Measurements from ENCODE around the gene PCSK5. TPM values are rescaled to one million over a fixed set of nuclear protein-coding genes. Genes with fewer than 3 reads are reported as not detected.

PCSK5 gene
- total and polyA plus RNA-seq, 2 donors (not counting 3 experiments of a cell fraction or from before 2014, with no cell fraction given), result 2.6 to 4.8 TPM

DNA sequence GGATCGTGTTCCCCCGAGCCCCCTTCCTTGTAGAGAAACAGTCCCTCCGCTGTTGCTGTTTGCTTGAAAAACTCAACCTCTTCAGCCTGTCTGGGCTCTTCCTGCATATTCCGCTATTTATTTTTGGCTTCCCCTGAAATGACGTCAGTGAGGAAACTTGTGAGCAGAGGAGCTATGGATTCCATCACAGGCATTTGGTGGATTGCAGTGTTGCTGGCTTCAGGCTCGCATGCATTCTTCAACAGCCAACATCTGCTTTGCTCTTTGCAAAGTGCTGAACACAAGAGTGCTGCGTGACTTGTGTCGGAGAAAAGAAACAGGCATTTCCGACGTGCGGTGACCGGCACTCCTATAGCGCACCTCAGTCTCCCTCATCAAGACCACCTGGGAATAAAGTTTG is 271.1 kb downstream of the PCSK5 start:
- H3K9ac ChIP-seq (replicated peaks; ENCODE audit: extremely low read depth, insufficient read depth, low read length), result no peak overlapping the region
- H3K9me3 ChIP-seq (replicated peaks; ENCODE audit: control insufficient read depth, insufficient read depth, low read length), result no peaks in the 10 kb centered on the region
- CTCF ChIA-PET, result no interaction called here
- no TSS peak for BruUV-seq (replicated peaks)
- no peak overlapping the region for H3K4me2 ChIP-seq (ENCODE audit: insufficient read depth, low read length)
- TF ChIP-seq, protein P1, sequence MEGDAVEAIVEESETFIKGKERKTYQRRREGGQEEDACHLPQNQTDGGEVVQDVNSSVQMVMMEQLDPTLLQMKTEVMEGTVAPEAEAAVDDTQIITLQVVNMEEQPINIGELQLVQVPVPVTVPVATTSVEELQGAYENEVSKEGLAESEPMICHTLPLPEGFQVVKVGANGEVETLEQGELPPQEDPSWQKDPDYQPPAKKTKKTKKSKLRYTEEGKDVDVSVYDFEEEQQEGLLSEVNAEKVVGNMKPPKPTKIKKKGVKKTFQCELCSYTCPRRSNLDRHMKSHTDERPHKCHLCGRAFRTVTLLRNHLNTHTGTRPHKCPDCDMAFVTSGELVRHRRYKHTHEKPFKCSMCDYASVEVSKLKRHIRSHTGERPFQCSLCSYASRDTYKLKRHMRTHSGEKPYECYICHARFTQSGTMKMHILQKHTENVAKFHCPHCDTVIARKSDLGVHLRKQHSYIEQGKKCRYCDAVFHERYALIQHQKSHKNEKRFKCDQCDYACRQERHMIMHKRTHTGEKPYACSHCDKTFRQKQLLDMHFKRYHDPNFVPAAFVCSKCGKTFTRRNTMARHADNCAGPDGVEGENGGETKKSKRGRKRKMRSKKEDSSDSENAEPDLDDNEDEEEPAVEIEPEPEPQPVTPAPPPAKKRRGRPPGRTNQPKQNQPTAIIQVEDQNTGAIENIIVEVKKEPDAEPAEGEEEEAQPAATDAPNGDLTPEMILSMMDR (IDR thresholded peaks at IDR 0.05; ENCODE audit: extremely low read depth in 1 of 2, insufficient read depth in 1 of 2, low read depth in 1 of 2, low read length in 2 of 2), result no peak
- TF ChIP-seq POLR2AphosphoS5 (IDR thresholded peaks at IDR 0.05; ENCODE audit: insufficient read depth, low read depth, low read length) (no peak), GATA2 (IDR thresholded peaks at IDR 0.05; ENCODE audit: insufficient read depth, insufficient read length, low read depth, low read length) (no peak), JUN (IDR thresholded peaks at IDR 0.05; ENCODE audit: borderline replicate concordance, insufficient read depth, insufficient read length, low read depth) (no peak), EZH2 (IDR thresholded peaks at IDR 0.05; ENCODE audit: borderline replicate concordance, low read depth, low read length, severe bottlenecking) (no peak), MYC (IDR thresholded peaks at IDR 0.05; ENCODE audit: low read depth, low read length) (no peak)
- FAIRE-seq (no peak), DNase-seq (ENCODE audit: low read depth, low spot score) (no peak)
- no peak overlapping the region for H2AFZ ChIP-seq (ENCODE audit: low read depth, low read length)
- H3K27ac ChIP-seq (ENCODE audit: insufficient read depth, low read depth, low read length), result no peak overlapping the region
- no peaks in the 10 kb centered on the region for H3K4me1 ChIP-seq (ENCODE audit: control insufficient read depth, extremely low read depth, insufficient read depth, low read length)
- POLR2A ChIA-PET, result no interaction called here
- no peaks in the 10 kb centered on the region for H3K9me1 ChIP-seq (replicated peaks; ENCODE audit: control insufficient read depth, extremely low read depth, insufficient read depth, low read length)
- no peak overlapping the region for H3K4me3 ChIP-seq (replicated peaks in 1 of 3; ENCODE audit: insufficient read depth in 1 of 3, low read depth in 1 of 3, low read length in 3 of 3)
- no peaks in the 10 kb centered on the region for H3K36me3 ChIP-seq (ENCODE audit: control insufficient read depth in 2 of 2, extremely low read depth in 1 of 2, insufficient read depth in 2 of 2, low read length in 2 of 2)
- H3K27me3 ChIP-seq (ENCODE audit: control insufficient read depth in 2 of 2, insufficient read depth in 2 of 2, low read length in 2 of 2), result no peaks in the 10 kb centered on the region
- dilution Hi-C loops (cut with MboI; ENCODE audit: extremely low pct_ligation_motif_present, low sequenced_read_pairs), result no loop called here
- no peaks in the 10 kb centered on the region for H3K79me2 ChIP-seq (ENCODE audit: control insufficient read depth, insufficient read depth, low read length)
- H4K20me1 ChIP-seq (replicated peaks; ENCODE audit: control insufficient read depth, extremely low read depth, insufficient read depth, low read length), result no peaks in the 10 kb centered on the region
- intact Hi-C loops (cut with micrococcal nuclease), result no loop called here
